ENCODE data around the gene THBS1.
A peak's percentile ranks its signal among the peaks of the same experiment; 100 is the strongest.

THBS1 gene

GRCh38 chr15:39599871-39600270 lies 19.0 kb downstream of the THBS1 start:
- TF ChIP-seq CTCF (IDR thresholded peaks at IDR 0.05; ENCODE audit: low read depth, low read length), result no peak

GRCh38 chr15:39602143-39602542 lies 21.3 kb downstream of the THBS1 start:
- TF ChIP-seq CTCF (IDR thresholded peaks at IDR 0.05; ENCODE audit: low read depth, low read length), result peak; percentile 13
- DNase-seq (ENCODE audit: low read depth in 2 of 2), result no peak
- no peak overlapping the region for H3K4me3 ChIP-seq (replicated peaks in 1 of 2; ENCODE audit: low read depth in 2 of 2, low read length in 2 of 2)

More at GRCh38 chr15:39599871-39600270, 19.0 kb downstream of the THBS1 start:
- H3K4me3 ChIP-seq (replicated peaks in 1 of 2; ENCODE audit: low read depth in 2 of 2, low read length in 2 of 2), result no peak overlapping the region
- peak; percentile 44 to 53 for DNase-seq (ENCODE audit: low read depth in 2 of 2)

GRCh38 chr15:39605146-39605545 lies 24.3 kb downstream of the THBS1 start:
- no peak overlapping the region for H3K4me3 ChIP-seq (replicated peaks in 1 of 2; ENCODE audit: low read depth in 2 of 2, low read length in 2 of 2)

GRCh38 chr15:39608185-39609139 lies 27.6 kb downstream of the THBS1 start:
- DNase-seq (ENCODE audit: low read depth in 2 of 2), result no peak
- TF ChIP-seq CTCF (IDR thresholded peaks at IDR 0.05; ENCODE audit: low read depth, low read length), result no peak
- no peak overlapping the region for H3K4me3 ChIP-seq (replicated peaks in 1 of 2; ENCODE audit: low read depth in 2 of 2, low read length in 2 of 2)

More at GRCh38 chr15:39605146-39605545, 24.3 kb downstream of the THBS1 start:
- no peak for TF ChIP-seq CTCF (IDR thresholded peaks at IDR 0.05; ENCODE audit: low read depth, low read length)
- no peak for DNase-seq (ENCODE audit: low read depth in 2 of 2)

DNA sequence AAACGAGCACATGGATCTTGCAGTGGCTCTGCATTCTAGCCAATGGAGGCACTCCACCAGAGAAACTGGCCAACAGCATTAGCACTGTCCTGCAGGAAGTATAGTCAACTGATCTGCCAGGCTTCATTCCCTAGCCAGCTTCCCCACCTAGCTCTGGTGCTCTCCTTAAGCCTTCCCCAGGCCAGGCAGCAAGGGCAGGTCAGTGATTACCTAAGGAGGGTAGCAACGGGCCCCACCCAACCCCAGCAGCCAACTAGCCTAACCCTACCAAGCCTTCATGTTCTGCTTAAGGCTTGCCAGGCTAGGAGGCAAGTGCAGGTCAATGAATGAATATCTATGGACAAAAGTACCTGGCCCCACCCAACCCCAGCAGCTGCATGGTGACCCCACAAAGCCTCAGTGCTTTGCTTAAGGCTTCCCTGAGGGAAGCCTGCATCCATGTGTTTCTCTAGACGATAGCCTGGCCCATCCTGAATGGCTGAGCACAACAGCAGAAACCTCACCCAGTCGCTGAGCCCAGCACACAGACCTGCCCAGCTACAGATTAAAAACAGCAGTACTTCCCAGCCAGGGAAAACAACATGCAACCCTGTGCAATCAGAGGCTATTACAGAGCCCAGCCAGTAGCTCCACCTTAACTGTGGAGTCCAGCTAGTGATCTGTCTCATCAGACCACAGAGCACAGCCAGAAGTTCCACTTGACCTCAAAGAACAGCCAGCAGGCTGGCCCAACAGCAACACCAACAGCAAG lies 28.5 kb downstream of the THBS1 start:
- no peak for TF ChIP-seq CTCF (IDR thresholded peaks at IDR 0.05; ENCODE audit: low read depth, low read length)
- no peak for DNase-seq (ENCODE audit: low read depth in 2 of 2)

GRCh38 chr15:39610665-39611064 lies 29.8 kb downstream of the THBS1 start:
- DNase-seq (ENCODE audit: low read depth in 2 of 2), result no peak
- no peak overlapping the region for H3K4me3 ChIP-seq (replicated peaks in 1 of 2; ENCODE audit: low read depth in 2 of 2, low read length in 2 of 2)
- TF ChIP-seq CTCF (IDR thresholded peaks at IDR 0.05; ENCODE audit: low read depth, low read length), result no peak

More for the DNA sequence above, 28.5 kb downstream of the THBS1 start:
- no peak overlapping the region for H3K4me3 ChIP-seq (replicated peaks in 1 of 2; ENCODE audit: low read depth in 2 of 2, low read length in 2 of 2)
